ENCODE data around the gene EFCAB10.

GRCh38 chr7:105625986-105626385 is 44.7 kb upstream of the EFCAB10 start:
- TF ChIP-seq, protein P1, sequence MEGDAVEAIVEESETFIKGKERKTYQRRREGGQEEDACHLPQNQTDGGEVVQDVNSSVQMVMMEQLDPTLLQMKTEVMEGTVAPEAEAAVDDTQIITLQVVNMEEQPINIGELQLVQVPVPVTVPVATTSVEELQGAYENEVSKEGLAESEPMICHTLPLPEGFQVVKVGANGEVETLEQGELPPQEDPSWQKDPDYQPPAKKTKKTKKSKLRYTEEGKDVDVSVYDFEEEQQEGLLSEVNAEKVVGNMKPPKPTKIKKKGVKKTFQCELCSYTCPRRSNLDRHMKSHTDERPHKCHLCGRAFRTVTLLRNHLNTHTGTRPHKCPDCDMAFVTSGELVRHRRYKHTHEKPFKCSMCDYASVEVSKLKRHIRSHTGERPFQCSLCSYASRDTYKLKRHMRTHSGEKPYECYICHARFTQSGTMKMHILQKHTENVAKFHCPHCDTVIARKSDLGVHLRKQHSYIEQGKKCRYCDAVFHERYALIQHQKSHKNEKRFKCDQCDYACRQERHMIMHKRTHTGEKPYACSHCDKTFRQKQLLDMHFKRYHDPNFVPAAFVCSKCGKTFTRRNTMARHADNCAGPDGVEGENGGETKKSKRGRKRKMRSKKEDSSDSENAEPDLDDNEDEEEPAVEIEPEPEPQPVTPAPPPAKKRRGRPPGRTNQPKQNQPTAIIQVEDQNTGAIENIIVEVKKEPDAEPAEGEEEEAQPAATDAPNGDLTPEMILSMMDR (conservative IDR thresholded peaks at IDR 0.05; ENCODE audit: low read depth, low read length): no peak
- TF ChIP-seq EZH2 (IDR thresholded peaks at IDR 0.05; ENCODE audit: low read length, unreplicated experiment) (no peak), EZH2phosphoT487 (IDR thresholded peaks at IDR 0.05; ENCODE audit: borderline replicate concordance, low read length) (no peak)

Data from PC-3 (cell line).